DMS 273 (cell line): ENCODE measurements around the gene IGSF3.
"Not testable (repeated sequence)": the region's sequence is repeated elsewhere in the genome, so short reads cannot be mapped to it uniquely, and the experiment has no call there.

Experiments
- DNase-seq: peaks from one replicate; lab custom pipeline; 2025; ENCODE audit not compliant: unreplicated experiment; lab: John Stamatoyannopoulos, UW

IGSF3 gene

GRCh38 chr1:116631996-116632925, 35.3 kb downstream of the IGSF3 start:
- not testable (repeated sequence) for DNase-seq

GRCh38 chr1:116631554-116631953, 36.0 kb downstream of the IGSF3 start:
- not testable (repeated sequence) for DNase-seq

GRCh38 chr1:116630057-116630456, 37.5 kb downstream of the IGSF3 start:
- not testable (repeated sequence) for DNase-seq

GRCh38 chr1:116629441-116629840, 38.1 kb downstream of the IGSF3 start:
- DNase-seq, result not testable (repeated sequence)

- DNase-seq, result no peak
Measured at GRCh38 chr1:116628448-116628847, 39.1 kb downstream of the IGSF3 start.

- peak; percentile 47 for DNase-seq
Measured at GRCh38 chr1:116627357-116627756, 40.2 kb downstream of the IGSF3 start.

GRCh38 chr1:116626915-116627314, 40.6 kb downstream of the IGSF3 start:
- not testable (repeated sequence) for DNase-seq

GRCh38 chr1:116625155-116625554, 42.4 kb downstream of the IGSF3 start:
- not testable (repeated sequence) for DNase-seq

GRCh38 chr1:116624040-116624439, 43.5 kb downstream of the IGSF3 start:
- no peak for DNase-seq

- not testable (repeated sequence) for DNase-seq
Measured at GRCh38 chr1:116622496-116622895, 45.0 kb downstream of the IGSF3 start.

- DNase-seq, result not testable (repeated sequence)
Measured at GRCh38 chr1:116621756-116622155, 45.8 kb downstream of the IGSF3 start.

- DNase-seq, result not testable (repeated sequence)
Measured at GRCh38 chr1:116620392-116620791, 47.1 kb downstream of the IGSF3 start.

- not testable (repeated sequence) for DNase-seq
Measured at GRCh38 chr1:116619106-116619505, 48.4 kb downstream of the IGSF3 start.

- DNase-seq, result not testable (repeated sequence)
Measured at GRCh38 chr1:116617808-116618207, 49.7 kb downstream of the IGSF3 start.

- DNase-seq, result not testable (repeated sequence)
Measured at GRCh38 chr1:116613825-116614224, 53.7 kb downstream of the IGSF3 start.

- peak; percentile 25 for DNase-seq
Measured at GRCh38 chr1:116609801-116610371, 57.6 kb downstream of the IGSF3 start.

GRCh38 chr1:116608841-116609240, 58.7 kb downstream of the IGSF3 start:
- not testable (repeated sequence) for DNase-seq

GRCh38 chr1:116608151-116608550, 59.4 kb downstream of the IGSF3 start:
- DNase-seq, result not testable (repeated sequence)

GRCh38 chr1:116607463-116607862, 60.1 kb downstream of the IGSF3 start:
- DNase-seq, result not testable (repeated sequence)

GRCh38 chr1:116606067-116606466, 61.5 kb downstream of the IGSF3 start:
- DNase-seq, result not testable (repeated sequence)

- no peak for DNase-seq
Measured at GRCh38 chr1:116605315-116605714, 62.2 kb downstream of the IGSF3 start.

- peak; percentile 38 for DNase-seq
Measured at GRCh38 chr1:116604408-116604807, 63.1 kb downstream of the IGSF3 start.
